H1 (cell line): ENCODE results near the gene RBFOX1. TPM values are rescaled to one million over a fixed set of nuclear protein-coding genes. Genes with fewer than 3 reads are reported as not detected.

Source experiments
- CTCF ChIA-PET: fragments of 300-600 bp; sonication (Branson Sonifier 250); formaldehyde crosslinking; loops from one replicate; lab custom pipeline; 2021; ENCODE audit not compliant: partially characterized antibody; lab: Charles Lee
- POLR2A ChIA-PET: fragments of 300-600 bp; sonication (Branson Sonifier 250); formaldehyde crosslinking; loops from one replicate; lab custom pipeline; 2021; ENCODE audit warnings: inconsistent platforms; ENCODE audit not compliant: partially characterized antibody; lab: Charles Lee
- DNase-seq, 2 experiments: peaks; one replicate each; pipeline versions ENCODE4 v3.0.0 to v3.0.0-alpha.2; 2010 to 2022; ENCODE audit warnings: low spot score in 2 of 2, low read depth in 1 of 2, mixed read lengths in 1 of 2
- FAIRE-seq: peaks from 2 replicates; lab custom pipeline; 2011; peaks lifted over from hg19 to GRCh38; lab: Jason Lieb, UNC
- H2AFZ ChIP-seq: 2 replicates; pipeline ENCODE4 v1.8.1; 2012; ENCODE audit warnings: low read length, inconsistent platforms
- H2AK5ac ChIP-seq: 2 replicates; pipeline ENCODE4 v1.6.1; 2013; ENCODE audit warnings: low read depth, low read length
- H2BK120ac ChIP-seq: replicated peaks from 2 replicates; pipeline ENCODE3; 2013; ENCODE audit warnings: low read depth, low read length, inconsistent platforms
- H2BK12ac ChIP-seq: 2 replicates; pipeline ENCODE4 v1.6.1; 2013; ENCODE audit warnings: low read depth, low read length
- H2BK15ac ChIP-seq: 2 replicates; pipeline ENCODE4 v1.6.1; 2013; ENCODE audit warnings: low read length
- H2BK20ac ChIP-seq: 2 replicates; pipeline ENCODE4 v1.6.1; 2013; ENCODE audit warnings: low read length
- H2BK5ac ChIP-seq: 2 replicates; pipeline ENCODE4 v1.6.1; 2013; ENCODE audit warnings: low read depth, low read length
- H3K14ac ChIP-seq: 2 replicates; pipeline ENCODE4 v1.6.1; 2013; ENCODE audit warnings: inconsistent platforms; ENCODE audit not compliant: insufficient read length
- H3K18ac ChIP-seq: 2 replicates; pipeline ENCODE4 v1.6.1; 2013; ENCODE audit warnings: low read length; ENCODE audit errors: extremely low read depth
- H3K23ac ChIP-seq: 2 replicates; pipeline ENCODE4 v1.6.1; 2013; ENCODE audit warnings: inconsistent platforms; ENCODE audit not compliant: insufficient read length
- H3K23me2 ChIP-seq: 2 replicates; pipeline ENCODE4 v1.6.1; 2013; ENCODE audit warnings: low read depth, low read length
- H3K27ac ChIP-seq: 2 replicates; pipeline ENCODE4 v1.6.1; 2011; ENCODE audit warnings: low read depth, low read length, inconsistent platforms
- H3K27me3 ChIP-seq, 4 experiments: replicated peaks in 1 of 4; 1 replicate in 1 of 4; 2 replicates in 3 of 4; pipeline versions ENCODE4 v1.6.1 to v1.8.1; 2011 to 2013; ENCODE audit warnings: low read length in 3 of 4, mild to moderate bottlenecking in 3 of 4, inconsistent platforms in 2 of 4, mixed read lengths in 2 of 4, moderate library complexity in 1 of 4; ENCODE audit not compliant: control insufficient read depth in 3 of 4, insufficient read depth in 3 of 4; ENCODE audit errors: extremely low read depth in 1 of 4
- H3K36me3 ChIP-seq, 4 experiments: 2 replicates each; pipeline versions ENCODE4 v1.6.1 to v1.8.1; 2011 to 2013; ENCODE audit warnings: mild to moderate bottlenecking in 4 of 4, low read length in 3 of 4, moderate library complexity in 2 of 4, control low read depth in 1 of 4, inconsistent platforms in 1 of 4; ENCODE audit not compliant: insufficient read depth in 4 of 4, control insufficient read depth in 2 of 4
- H3K4ac ChIP-seq: replicated peaks from 2 replicates; pipeline ENCODE3; 2013; ENCODE audit warnings: low read length, low read depth, mixed read lengths, inconsistent platforms; ENCODE audit not compliant: insufficient read length
- H3K4me1 ChIP-seq, 4 experiments: replicated peaks in 1 of 4; 1 replicate in 1 of 4; 2 replicates in 3 of 4; pipeline versions ENCODE4 v1.6.1 to v1.8.1; 2011 to 2013; ENCODE audit warnings: low read length in 3 of 4, inconsistent platforms in 2 of 4, mixed read lengths in 1 of 4; ENCODE audit not compliant: insufficient read depth in 4 of 4, control insufficient read depth in 3 of 4
- H3K4me2 ChIP-seq, 2 experiments: 2 replicates each; pipeline versions ENCODE4 v1.6.1 to v1.8.1; 2011 to 2013; ENCODE audit warnings: low read depth in 2 of 2, low read length in 2 of 2, control low read depth in 1 of 2, inconsistent platforms in 1 of 2, mild to moderate bottlenecking in 1 of 2; ENCODE audit not compliant: insufficient read depth in 1 of 2
- H3K4me3 ChIP-seq, 4 experiments: fragments of 200-600, 300-600 bp in 1 of 4; sonication (generic), shearing (Covaris generic), sonication (Bioruptor Twin) in 1 of 4; 2 replicates each; pipeline versions ENCODE4 v1.5.1 to v1.8.1; 2011 to 2016; ENCODE audit warnings: low read length in 4 of 4, low read depth in 3 of 4, control low read depth in 2 of 4, inconsistent platforms in 2 of 4, mild to moderate bottlenecking in 2 of 4, mixed read lengths in 1 of 4, moderate library complexity in 1 of 4; ENCODE audit not compliant: insufficient read depth in 2 of 4; ENCODE audit errors: extremely low read depth in 1 of 4
- H3K56ac ChIP-seq: replicated peaks from 2 replicates; pipeline ENCODE3; 2013; ENCODE audit warnings: low read depth, mild to moderate bottlenecking, mixed read lengths, low read length, inconsistent platforms; ENCODE audit not compliant: insufficient read length
- H3K79me1 ChIP-seq: 2 replicates; pipeline ENCODE4 v1.6.1; 2013; ENCODE audit warnings: low read depth, low read length, control low read depth
- H3K79me2 ChIP-seq, 2 experiments: 2 replicates each; pipeline versions ENCODE4 v1.6.1 to v1.8.1; 2012 to 2013; ENCODE audit warnings: low read length in 2 of 2, mild to moderate bottlenecking in 2 of 2, inconsistent platforms in 1 of 2; ENCODE audit not compliant: insufficient read depth in 2 of 2, control insufficient read depth in 1 of 2
- H3K9ac ChIP-seq, 4 experiments: replicated peaks in 1 of 4; 1 replicate in 1 of 4; 2 replicates in 3 of 4; pipeline versions ENCODE4 v1.6.1 to v1.8.1; 2011 to 2013; ENCODE audit warnings: low read depth in 3 of 4, low read length in 3 of 4, control low read depth in 2 of 4, mild to moderate bottlenecking in 2 of 4, moderate library complexity in 2 of 4, inconsistent platforms in 1 of 4; ENCODE audit errors: extremely low read depth in 1 of 4
- H3K9me3 ChIP-seq, 2 experiments: 2 replicates each; pipeline versions ENCODE4 v1.6.1 to v1.8.1; 2012 to 2013; ENCODE audit warnings: mild to moderate bottlenecking in 2 of 2, moderate library complexity in 2 of 2, control low read depth in 1 of 2, inconsistent platforms in 1 of 2, low read depth in 1 of 2, low read length in 1 of 2, mixed read lengths in 1 of 2; ENCODE audit not compliant: insufficient read depth in 2 of 2
- H4K20me1 ChIP-seq, 2 experiments: replicated peaks in 1 of 2; 2 replicates each; pipeline versions ENCODE3 to v1.8.1; 2011 to 2013; ENCODE audit warnings: inconsistent platforms in 2 of 2, low read length in 2 of 2, mild to moderate bottlenecking in 1 of 2; ENCODE audit not compliant: insufficient read depth in 2 of 2, control insufficient read depth in 1 of 2
- H4K5ac ChIP-seq: 2 replicates; pipeline ENCODE4 v1.6.1; 2013; ENCODE audit warnings: low read length, low read depth, mixed read lengths, inconsistent platforms; ENCODE audit not compliant: insufficient read length
- H4K8ac ChIP-seq: 2 replicates; pipeline ENCODE4 v1.8.0; 2013; ENCODE audit warnings: mild to moderate bottlenecking, moderate library complexity, low read length, inconsistent platforms; ENCODE audit not compliant: insufficient read depth; ENCODE audit errors: extremely low read depth
- H4K91ac ChIP-seq: replicated peaks from 2 replicates; pipeline ENCODE3; 2013; ENCODE audit warnings: low read length, mixed read lengths, inconsistent platforms; ENCODE audit not compliant: insufficient read length
- FOSL1 ChIP-seq: IDR thresholded peaks from 2 replicates; pipeline ENCODE4 v1.6.1; 2011; ENCODE audit warnings: mild to moderate bottlenecking, low read depth, low read length, moderate library complexity; ENCODE audit not compliant: insufficient read depth
- GABPA ChIP-seq: IDR thresholded peaks from 2 replicates; pipeline ENCODE4 v1.6.1; 2011; ENCODE audit warnings: mild to moderate bottlenecking, low read length, moderate library complexity, borderline replicate concordance; ENCODE audit not compliant: insufficient read depth
- RAD21 ChIP-seq, 2 experiments: IDR thresholded peaks in 1 of 2; conservative IDR thresholded peaks in 1 of 2; 2 replicates each; pipeline ENCODE4 v1.6.1; 2011; ENCODE audit warnings: low read depth in 2 of 2, low read length in 2 of 2, improper control_type of control experiment in 1 of 2, inconsistent platforms in 1 of 2, mild to moderate bottlenecking in 1 of 2, moderate library complexity in 1 of 2
- WGBS, 2 experiments: shearing (Covaris generic) in 1 of 2; methylation state at CpG; one replicate each; pipeline versions ENCODE4 v1.1.6 to v1.1.7; 2013 to 2015; ENCODE audit warnings: low lambda C conversion rate in 2 of 2, mixed read lengths in 2 of 2, inconsistent platforms in 1 of 2, low coverage in 1 of 2, missing lambda C conversion rate in 1 of 2; ENCODE audit not compliant: insufficient replicate concordance in 2 of 2, insufficient coverage in 1 of 2, insufficient read length in 1 of 2; ENCODE audit errors: extremely low coverage in 1 of 2, missing lambda C conversion rate in 1 of 2; 5-methylcytosine and 5-hydroxymethylcytosine counted together
- polyA plus RNA-seq, 7 experiments: library from polyadenylated mRNA; depleted of rRNA in 3 of 7; stranded (reverse) in 5 of 7; unstranded in 2 of 7; fragments of >200 nt in 5 of 7; fragments of 200-250 nt in 2 of 7; gene quantifications; 1 replicate in 5 of 7; 2 replicates in 1 of 7; 4 replicates in 1 of 7; pipeline versions ENCODE4 v1.2.1 to v1.2.3, GENCODE V29; 2011 to 2013; ENCODE audit warnings: missing spikeins in 2 of 7, mixed read lengths in 2 of 7
- total RNA-seq: library from RNA; stranded (reverse); fragmentation: NEBNext Ultra II Directional; extraction: Animal tissue kit (Norgen Biotek cat#: 25700); gene quantifications from 2 replicates; pipeline ENCODE4 v1.2.1, GENCODE V29; 2021
- TF ChIP-seq, protein P1 (sequence below), 3 experiments: IDR thresholded peaks; 1 replicate in 2 of 3; 2 replicates in 1 of 3; pipeline versions ENCODE4 v1.5.1 to v1.6.1; 2011; ENCODE audit warnings: low read length in 3 of 3, mild to moderate bottlenecking in 3 of 3, inconsistent platforms in 2 of 3, low read depth in 1 of 3, moderate library complexity in 1 of 3; ENCODE audit not compliant: insufficient read depth in 1 of 3; ENCODE audit errors: control extremely low read depth in 1 of 3
- TF ChIP-seq, protein P2 (sequence below): IDR thresholded peaks from 2 replicates; pipeline ENCODE4 v1.6.1; 2012; ENCODE audit warnings: inconsistent platforms

RBFOX1 gene
- total and polyA plus RNA-seq, 2 of the 8 experiments (the other 6 are each of a cell fraction or from before 2014, with no cell fraction given), result 1.7 to 2.8 TPM

DNA sequence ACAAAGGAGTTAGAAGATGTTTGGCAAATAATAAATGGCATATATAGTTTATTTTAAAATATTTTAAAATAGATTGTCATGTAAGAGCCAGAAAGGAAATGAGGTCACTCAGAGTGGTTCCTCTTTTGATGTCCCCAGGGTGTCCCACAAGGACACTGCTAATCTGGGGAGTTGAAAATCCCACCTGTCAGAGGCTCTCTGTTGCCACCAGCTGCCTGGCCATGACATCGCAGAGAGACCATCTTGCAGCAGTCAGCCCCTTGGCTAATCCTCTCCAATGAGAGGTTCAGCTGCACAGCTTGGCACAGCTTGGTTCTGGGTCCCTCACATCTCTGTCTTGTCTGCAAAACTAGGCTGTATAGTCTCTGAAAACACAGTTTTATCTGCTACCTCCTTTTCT lies 11.0 kb upstream of the RBFOX1 start:
- no peaks in the 10 kb centered on the region; a peak in 1 of 4 replicates for H3K79me2 ChIP-seq
- no peak overlapping the region for H2BK5ac ChIP-seq
- no peak overlapping the region for H3K4me3 ChIP-seq
- H3K36me3 ChIP-seq, result no peaks in the 10 kb centered on the region
- H3K23me2 ChIP-seq, result peaks cover 5% of the 10 kb centered on the region; the same call in 1 of the 2 replicates
- 59% methylated on average over 1 of the region's 1 CpG; no CpG with 5 or more reads in 1 of the 2 experiments for WGBS, 2 experiments
- H4K20me1 ChIP-seq, result peaks cover 0 to 4% of the 10 kb centered on the region in 2 experiments
- H4K8ac ChIP-seq, result no peak overlapping the region
- H2BK120ac ChIP-seq, result no peak overlapping the region
- DNase-seq (no peak), FAIRE-seq (peak; percentile 70)
- H4K91ac ChIP-seq, result no peak overlapping the region
- no peak overlapping the region for H2AFZ ChIP-seq
- H2BK20ac ChIP-seq, result no peak overlapping the region
- H2BK12ac ChIP-seq, result no peak overlapping the region
- H3K56ac ChIP-seq, result no peak overlapping the region
- ChIA-PET CTCF (interaction anchor here (0.6 to 2.7 kb wide), 13 partner anchors 9 to 637 kb away, joined by 3 to 7 read pairs (median 3); partner anchors contain the start of gene RBFOX1), POLR2A (no interaction called here)
- no peak overlapping the region for H3K4ac ChIP-seq
- no peak overlapping the region for H2AK5ac ChIP-seq
- H3K27ac ChIP-seq, result no peak overlapping the region
- H3K18ac ChIP-seq, result no peak overlapping the region
- TF ChIP-seq, protein P1, sequence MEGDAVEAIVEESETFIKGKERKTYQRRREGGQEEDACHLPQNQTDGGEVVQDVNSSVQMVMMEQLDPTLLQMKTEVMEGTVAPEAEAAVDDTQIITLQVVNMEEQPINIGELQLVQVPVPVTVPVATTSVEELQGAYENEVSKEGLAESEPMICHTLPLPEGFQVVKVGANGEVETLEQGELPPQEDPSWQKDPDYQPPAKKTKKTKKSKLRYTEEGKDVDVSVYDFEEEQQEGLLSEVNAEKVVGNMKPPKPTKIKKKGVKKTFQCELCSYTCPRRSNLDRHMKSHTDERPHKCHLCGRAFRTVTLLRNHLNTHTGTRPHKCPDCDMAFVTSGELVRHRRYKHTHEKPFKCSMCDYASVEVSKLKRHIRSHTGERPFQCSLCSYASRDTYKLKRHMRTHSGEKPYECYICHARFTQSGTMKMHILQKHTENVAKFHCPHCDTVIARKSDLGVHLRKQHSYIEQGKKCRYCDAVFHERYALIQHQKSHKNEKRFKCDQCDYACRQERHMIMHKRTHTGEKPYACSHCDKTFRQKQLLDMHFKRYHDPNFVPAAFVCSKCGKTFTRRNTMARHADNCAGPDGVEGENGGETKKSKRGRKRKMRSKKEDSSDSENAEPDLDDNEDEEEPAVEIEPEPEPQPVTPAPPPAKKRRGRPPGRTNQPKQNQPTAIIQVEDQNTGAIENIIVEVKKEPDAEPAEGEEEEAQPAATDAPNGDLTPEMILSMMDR (IDR thresholded peaks at IDR 0.05; ENCODE audit: control extremely low read depth in 1 of 3, insufficient read depth in 1 of 3, low read depth in 1 of 3, low read length in 3 of 3), result peak; percentile 49 to 60 (median 55)
- peak; percentile 13; the same call in 1 of the 2 replicates for TF ChIP-seq FOSL1
- no peak for TF ChIP-seq GABPA
- TF ChIP-seq, protein P2, sequence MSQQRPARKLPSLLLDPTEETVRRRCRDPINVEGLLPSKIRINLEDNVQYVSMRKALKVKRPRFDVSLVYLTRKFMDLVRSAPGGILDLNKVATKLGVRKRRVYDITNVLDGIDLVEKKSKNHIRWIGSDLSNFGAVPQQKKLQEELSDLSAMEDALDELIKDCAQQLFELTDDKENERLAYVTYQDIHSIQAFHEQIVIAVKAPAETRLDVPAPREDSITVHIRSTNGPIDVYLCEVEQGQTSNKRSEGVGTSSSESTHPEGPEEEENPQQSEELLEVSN, result no peak
- peak; percentile 69 to 74 for TF ChIP-seq RAD21 (IDR thresholded peaks at IDR 0.05 in 1 of 2, conservative IDR thresholded peaks at IDR 0.05 in 1 of 2; ENCODE audit: low read depth in 2 of 2, low read length in 2 of 2)
- H2BK15ac ChIP-seq, result no peak overlapping the region
- peaks cover 2 to 5% (median 3%) of the 10 kb centered on the region in 4 experiments; a peak in 5 of 7 replicates for H3K4me1 ChIP-seq
- no peak overlapping the region for H3K23ac ChIP-seq
- H3K14ac ChIP-seq, result no peak overlapping the region
- H3K4me2 ChIP-seq, result no peak overlapping the region
- no peaks in the 10 kb centered on the region for H3K27me3 ChIP-seq
- H3K9ac ChIP-seq, result no peak overlapping the region
- no peaks in the 10 kb centered on the region for H3K9me3 ChIP-seq
- no peaks in the 10 kb centered on the region for H3K79me1 ChIP-seq
- no peak overlapping the region for H4K5ac ChIP-seq
